Thoracic aorta (tissue), 2 donors: Measurements from ENCODE around the gene MFGE8. TPM values are rescaled to one million over a fixed set of nuclear protein-coding genes. Genes with fewer than 3 reads are reported as not detected.
A peak's percentile ranks its signal among the peaks of the same experiment; 100 is the strongest.

Source experiments
- ATAC-seq: fragments of 150-250 bp; one replicate; pipeline ENCODE4 v1.8.0; 2017; ENCODE audit warnings: low read depth; ENCODE audit not compliant: insufficient number of reproducible peaks, low FRiP score
- DNase-seq: peaks from one replicate; pipeline ENCODE4 v3.0.0-alpha.2; 2020; ENCODE audit warnings: low spot score
- H3K27ac ChIP-seq, 2 donors: fragments of 200-600 bp; sonication (generic); 1 replicate in 1 of 2; 2 replicates in 1 of 2; pipeline ENCODE4 v1.5.1; 2016; ENCODE audit warnings: mild to moderate bottlenecking in 2 of 2, moderate library complexity in 2 of 2
- H3K27me3 ChIP-seq: fragments of 200-600 bp; sonication (generic); replicated peaks from 2 replicates; pipeline ENCODE4 v1.6.0; 2016; ENCODE audit warnings: mild to moderate bottlenecking; ENCODE audit not compliant: insufficient read depth
- H3K36me3 ChIP-seq: fragments of 200-600 bp; sonication (generic); one replicate; pipeline ENCODE4 v1.5.1; 2016
- H3K4me1 ChIP-seq, 2 donors: fragments of 200-600 bp; sonication (generic); 1 replicate in 1 of 2; 2 replicates in 1 of 2; pipeline versions ENCODE4 v1.5.1 to v1.6.0; 2016; ENCODE audit warnings: low read depth in 2 of 2, mild to moderate bottlenecking in 1 of 2; ENCODE audit not compliant: control insufficient read depth in 1 of 2
- H3K4me3 ChIP-seq: fragments of 200-600 bp; sonication (generic); 2 replicates; pipeline ENCODE4 v1.5.1; 2016; ENCODE audit warnings: mild to moderate bottlenecking
- H3K9me3 ChIP-seq: fragments of 200-600 bp; sonication (generic); 2 replicates; pipeline ENCODE4 v1.5.1; 2016
- CTCF ChIP-seq: fragments of 200-600 bp; sonication (generic); IDR thresholded peaks from one replicate; pipeline ENCODE4 v1.5.1; 2019; ENCODE audit warnings: antibody characterized with exemption
- total RNA-seq, 2 donors: library from RNA; depleted of rRNA; stranded (reverse); fragments of >200 nt; gene quantifications; one replicate each; pipeline versions ENCODE4 v1.1.0 to v1.2.3, GENCODE V29; 2016

Gene MFGE8
- total RNA-seq, 2 donors from 2014 or later = 1,687 to 3,053 TPM

GRCh38 chr15:88954431-88955277 lies 41.5 kb upstream of the MFGE8 start:
- no peaks in the 10 kb centered on the region for H3K27me3 ChIP-seq
- H3K36me3 ChIP-seq = no peaks in the 10 kb centered on the region
- no peak for TF ChIP-seq CTCF
- H3K4me3 ChIP-seq = peak overlapping the region; percentile 27
- no peaks in the 10 kb centered on the region for H3K9me3 ChIP-seq
- DNase-seq = peak; percentile 28
- H3K4me1 ChIP-seq = peaks cover 7 to 15% of the 10 kb centered on the region in 2 donors
- peak overlapping the region; percentile 82 to 91 for H3K27ac ChIP-seq
- peak; percentile 82 for ATAC-seq

- no peak overlapping the region for H3K27ac ChIP-seq
- H3K27me3 ChIP-seq = no peaks in the 10 kb centered on the region
- DNase-seq (no peak), ATAC-seq (no peak)
- no peak overlapping the region for H3K4me3 ChIP-seq
- H3K9me3 ChIP-seq = no peaks in the 10 kb centered on the region
- no peaks in the 10 kb centered on the region for H3K36me3 ChIP-seq
- TF ChIP-seq CTCF = no peak
- peaks cover 7 to 15% of the 10 kb centered on the region in 2 donors for H3K4me1 ChIP-seq
These were observed 37.5 kb upstream of the MFGE8 start for GRCh38 chr15:88950600-88951160.

DNA sequence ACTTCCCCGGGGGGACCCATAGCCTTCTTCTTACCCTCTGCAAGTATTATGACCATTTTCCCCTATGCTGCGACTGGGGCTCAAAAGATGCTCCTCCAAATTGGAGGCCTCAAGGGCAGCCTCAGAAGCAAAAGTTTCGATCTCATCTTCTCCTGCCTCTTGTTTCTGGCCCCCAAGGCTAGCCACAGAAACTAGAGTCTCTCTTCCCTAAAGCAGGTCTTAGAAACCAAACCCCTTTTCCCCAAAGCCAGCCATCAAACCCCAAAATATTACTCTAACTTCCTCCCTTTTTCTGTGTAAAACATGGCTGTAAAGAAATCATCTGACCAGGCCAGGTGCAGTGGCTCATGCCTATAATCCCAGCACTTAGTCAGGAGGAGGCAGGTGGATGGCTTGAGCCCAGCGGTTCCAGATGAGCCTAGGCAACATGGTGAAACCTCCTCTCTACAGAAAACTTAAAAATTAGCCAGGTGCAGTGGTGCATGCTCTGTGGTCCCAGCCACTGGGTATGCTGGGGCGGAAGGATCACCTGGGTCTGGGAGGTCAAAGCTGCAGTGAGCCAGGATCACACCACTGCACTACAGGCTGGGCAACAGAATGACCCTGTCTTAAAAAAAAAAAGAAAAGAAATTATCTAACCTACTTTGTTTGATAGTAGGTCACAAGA lies 36.7 kb upstream of the MFGE8 start:
- H3K27me3 ChIP-seq = no peaks in the 10 kb centered on the region
- ATAC-seq (no peak), DNase-seq (no peak)
- H3K4me3 ChIP-seq = no peak overlapping the region
- H3K27ac ChIP-seq = no peak overlapping the region
- no peak for TF ChIP-seq CTCF
- peaks cover 3 to 11% of the 10 kb centered on the region in 2 donors for H3K4me1 ChIP-seq
- no peaks in the 10 kb centered on the region for H3K36me3 ChIP-seq
- H3K9me3 ChIP-seq = no peaks in the 10 kb centered on the region

DNA sequence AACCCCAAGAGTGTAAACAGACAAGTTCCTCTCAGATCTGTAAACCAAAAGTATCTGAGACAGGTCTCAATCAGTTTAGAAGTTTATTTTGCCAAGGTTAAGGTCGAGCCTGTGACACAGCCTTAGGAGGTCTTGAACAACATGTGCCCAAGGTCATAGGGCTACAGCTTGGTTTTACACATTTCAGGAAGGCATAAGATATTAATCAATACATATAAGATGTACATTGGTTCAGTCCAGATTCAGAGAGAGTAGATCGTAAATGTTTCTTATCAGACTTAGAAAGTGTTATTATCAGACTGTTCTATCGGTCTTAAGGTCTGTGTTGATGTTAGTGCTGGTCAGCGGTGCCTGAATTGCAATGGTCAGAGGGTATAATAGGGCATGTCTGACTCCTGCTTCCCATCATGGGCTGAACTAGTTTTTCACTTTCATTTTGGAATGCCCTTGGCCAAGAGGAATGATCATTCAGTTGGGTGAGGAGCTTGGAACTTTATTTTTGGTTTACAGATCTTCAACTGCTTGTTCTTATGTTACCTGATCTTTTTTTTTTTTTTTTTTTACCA lies 27.0 kb upstream of the MFGE8 start:
- no peaks in the 10 kb centered on the region for H3K4me1 ChIP-seq
- H3K27me3 ChIP-seq = no peaks in the 10 kb centered on the region
- TF ChIP-seq CTCF = no peak
- H3K4me3 ChIP-seq = no peak overlapping the region
- DNase-seq (no peak), ATAC-seq (no peak)
- H3K9me3 ChIP-seq = no peaks in the 10 kb centered on the region
- H3K27ac ChIP-seq = no peak overlapping the region
- no peaks in the 10 kb centered on the region for H3K36me3 ChIP-seq

DNA sequence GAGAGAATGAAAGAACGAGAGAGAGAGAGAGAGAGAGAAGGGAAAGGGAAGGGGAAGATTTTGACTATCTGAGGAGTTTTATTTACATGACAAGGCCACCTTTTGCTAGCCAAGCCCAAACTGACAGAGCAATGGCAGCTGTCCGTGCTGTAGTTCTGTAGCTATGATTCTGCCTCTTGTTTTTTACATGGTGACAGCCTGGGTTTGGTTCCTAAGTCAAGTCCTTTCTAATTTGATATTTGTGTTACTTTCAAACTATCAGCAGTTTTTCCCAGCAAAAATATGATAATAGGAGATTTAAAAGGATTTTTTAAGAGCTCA lies 26.3 kb upstream of the MFGE8 start:
- Histone ChIP-seq H3K27me3 (no peaks in the 10 kb centered on the region), H3K9me3 (no peaks in the 10 kb centered on the region), H3K27ac (no peak overlapping the region), H3K4me3 (no peak overlapping the region), H3K36me3 (no peaks in the 10 kb centered on the region), H3K4me1 (no peaks in the 10 kb centered on the region)
- no peak for TF ChIP-seq CTCF
- ATAC-seq = no peak
- no peak for DNase-seq
